B cell (primary cell): Measurements from ENCODE around the gene ITPR3. TPM values are rescaled to one million over a fixed set of nuclear protein-coding genes. Genes with fewer than 3 reads are reported as not detected.

Experiments used
- ATAC-seq: fragments of 200-7000 bp; cut with Tn5 transposase; one replicate; pipeline ENCODE4 v1.10.0; 2021; ENCODE audit warnings: low read depth, mild to moderate bottlenecking, moderate number of reproducible peaks, moderate library complexity
- CTCF ChIA-PET: fragments of 350-600 bp; sonication (Branson Sonifier 250); formaldehyde crosslinking; loops from one replicate; lab custom pipeline; 2021; ENCODE audit warnings: antibody characterized with exemption, inconsistent platforms; lab: Charles Lee
- POLR2A ChIA-PET: fragments of 350-600 bp; sonication (Branson Sonifier 250); formaldehyde crosslinking; loops from one replicate; lab custom pipeline; 2021; ENCODE audit warnings: antibody characterized with exemption; lab: Charles Lee
- DNase-seq: peaks from one replicate; pipeline ENCODE4 v3.0.0; 2013
- H2AFZ ChIP-seq: 2 replicates; pipeline ENCODE4 v1.6.1; 2012; ENCODE audit warnings: mild to moderate bottlenecking, low read depth, low read length; ENCODE audit not compliant: insufficient read depth, poor library complexity, severe bottlenecking
- H3K27ac ChIP-seq, 2 donors: 1 replicate in 1 of 2; 2 replicates in 1 of 2; pipeline ENCODE4 v1.5.1; 2012 to 2013; ENCODE audit warnings: low read length in 2 of 2, mild to moderate bottlenecking in 2 of 2, moderate library complexity in 1 of 2
- H3K27me3 ChIP-seq, 4 experiments: fragments of 200-600 bp in 1 of 4; sonication (generic) in 1 of 4; replicated peaks in 1 of 4; 1 replicate in 2 of 4; 2 replicates in 2 of 4; pipeline versions ENCODE4 v1.6.1 to v1.7.0; 2013 to 2016; ENCODE audit warnings: low read length in 3 of 4, mild to moderate bottlenecking in 2 of 4, mixed read lengths in 1 of 4, moderate library complexity in 1 of 4; ENCODE audit not compliant: insufficient read depth in 4 of 4, control insufficient read depth in 3 of 4; ENCODE audit errors: control extremely low read depth in 1 of 4
- H3K36me3 ChIP-seq, 2 experiments: replicated peaks in 1 of 2; 1 replicate in 1 of 2; 2 replicates in 1 of 2; pipeline versions ENCODE4 v1.6.1 to v1.7.1; 2013; ENCODE audit warnings: low read length in 1 of 2; ENCODE audit not compliant: insufficient read depth in 2 of 2, control insufficient read depth in 1 of 2; ENCODE audit errors: control extremely low read depth in 1 of 2, extremely low read depth in 1 of 2
- H3K4me1 ChIP-seq, 2 donors: fragments of 200-600 bp in 1 of 2; sonication (generic) in 1 of 2; 1 replicate in 1 of 2; 2 replicates in 1 of 2; pipeline versions ENCODE4 v1.5.1 to v1.6.1; 2013 to 2017; ENCODE audit warnings: low read length in 2 of 2; ENCODE audit not compliant: control insufficient read depth in 2 of 2, insufficient read depth in 2 of 2
- H3K4me2 ChIP-seq: replicated peaks from 2 replicates; pipeline ENCODE3; 2012; ENCODE audit warnings: mild to moderate bottlenecking, low read depth, low read length; ENCODE audit not compliant: poor library complexity, severe bottlenecking
- H3K4me3 ChIP-seq, 5 experiments: fragments of 200-600 bp in 1 of 5; sonication (generic) in 1 of 5; 1 replicate in 3 of 5; 2 replicates in 2 of 5; pipeline versions ENCODE4 v1.5.1 to v1.7.0; 2011 to 2016; ENCODE audit warnings: low read length in 4 of 5, mild to moderate bottlenecking in 4 of 5, low read depth in 2 of 5, control low read depth in 1 of 5, moderate library complexity in 1 of 5; ENCODE audit not compliant: insufficient read depth in 1 of 5; ENCODE audit errors: control extremely low read depth in 1 of 5, extremely low read depth in 1 of 5
- H3K79me2 ChIP-seq: fragments of 200-600 bp; sonication (generic); one replicate; pipeline ENCODE4 v1.6.0; 2016; ENCODE audit warnings: low read length; ENCODE audit not compliant: control insufficient read depth, insufficient read depth
- H3K9ac ChIP-seq: fragments of 200-600 bp; sonication (generic); 2 replicates; pipeline ENCODE4 v1.6.1; 2017; ENCODE audit warnings: mild to moderate bottlenecking, low read length, moderate library complexity
- H3K9me3 ChIP-seq, 3 donors: one replicate each; pipeline versions ENCODE4 v1.6.1 to v1.7.1; 2013; ENCODE audit warnings: low read length in 2 of 3; ENCODE audit not compliant: control insufficient read depth in 2 of 3, insufficient read depth in 1 of 3; ENCODE audit errors: control extremely low read depth in 1 of 3
- H4K20me1 ChIP-seq: 2 replicates; pipeline ENCODE4 v1.6.0; 2012; ENCODE audit warnings: mild to moderate bottlenecking, low read length; ENCODE audit not compliant: insufficient read depth, control insufficient read depth, poor library complexity, severe bottlenecking
- H3K27ac Mint-ChIP-seq: one replicate; pipeline ENCODE4 v1.8.0; 2021; ENCODE audit warnings: mixed read lengths
- H3K27me3 Mint-ChIP-seq: one replicate; pipeline ENCODE4 v1.8.0; 2021; ENCODE audit warnings: mixed read lengths
- H3K4me1 Mint-ChIP-seq: one replicate; pipeline ENCODE4 v1.8.0; 2021; ENCODE audit warnings: mixed read lengths
- H3K4me3 Mint-ChIP-seq: one replicate; pipeline ENCODE4 v1.8.0; 2021; ENCODE audit warnings: mixed read lengths
- H3K9me3 Mint-ChIP-seq: one replicate; pipeline ENCODE4 v1.8.0; 2022; ENCODE audit warnings: mixed read lengths; ENCODE audit not compliant: insufficient read depth
- EZH2 ChIP-seq: IDR thresholded peaks from 2 replicates; pipeline ENCODE4 v1.6.1; 2012; ENCODE audit warnings: borderline replicate concordance, low read depth, mild to moderate bottlenecking, moderate library complexity, low read length; ENCODE audit not compliant: insufficient read depth, poor library complexity, severe bottlenecking
- WGBS: methylation state at CpG from one replicate; pipeline ENCODE4 v1.1.5; 2013; ENCODE audit warnings: missing lambda C conversion rate; ENCODE audit not compliant: insufficient coverage; 5-methylcytosine and 5-hydroxymethylcytosine counted together
- intact Hi-C: fragments of 100-400 bp; cut with micrococcal nuclease; formaldehyde crosslinking; loops from one replicate; pipeline ENCODE4 v1.10.0; 2022
- polyA plus RNA-seq: library from polyadenylated mRNA; depleted of rRNA; stranded (reverse); fragments of >200 nt; gene quantifications from 2 replicates; pipeline ENCODE4 v1.2.3, GENCODE V29; 2012
- total RNA-seq, 2 donors: library from RNA; stranded (reverse); fragments of 120-200 nt in 1 of 2; gene quantifications; 1 replicate in 1 of 2; 2 replicates in 1 of 2; pipeline versions ENCODE4 v1.2.3 to v1.2.4, GENCODE V29; 2013 to 2022
- TF ChIP-seq, protein P1 (sequence below): fragments of 200-600 bp; IDR thresholded peaks from one replicate; pipeline ENCODE4 v1.8.0; 2022; ENCODE audit warnings: antibody characterized with exemption, mild to moderate bottlenecking

ITPR3 gene
- total and polyA plus RNA-seq, 2 donors (not counting 1 experiment from before 2014, with no cell fraction given) = 61.9 to 67.6 TPM

DNA sequence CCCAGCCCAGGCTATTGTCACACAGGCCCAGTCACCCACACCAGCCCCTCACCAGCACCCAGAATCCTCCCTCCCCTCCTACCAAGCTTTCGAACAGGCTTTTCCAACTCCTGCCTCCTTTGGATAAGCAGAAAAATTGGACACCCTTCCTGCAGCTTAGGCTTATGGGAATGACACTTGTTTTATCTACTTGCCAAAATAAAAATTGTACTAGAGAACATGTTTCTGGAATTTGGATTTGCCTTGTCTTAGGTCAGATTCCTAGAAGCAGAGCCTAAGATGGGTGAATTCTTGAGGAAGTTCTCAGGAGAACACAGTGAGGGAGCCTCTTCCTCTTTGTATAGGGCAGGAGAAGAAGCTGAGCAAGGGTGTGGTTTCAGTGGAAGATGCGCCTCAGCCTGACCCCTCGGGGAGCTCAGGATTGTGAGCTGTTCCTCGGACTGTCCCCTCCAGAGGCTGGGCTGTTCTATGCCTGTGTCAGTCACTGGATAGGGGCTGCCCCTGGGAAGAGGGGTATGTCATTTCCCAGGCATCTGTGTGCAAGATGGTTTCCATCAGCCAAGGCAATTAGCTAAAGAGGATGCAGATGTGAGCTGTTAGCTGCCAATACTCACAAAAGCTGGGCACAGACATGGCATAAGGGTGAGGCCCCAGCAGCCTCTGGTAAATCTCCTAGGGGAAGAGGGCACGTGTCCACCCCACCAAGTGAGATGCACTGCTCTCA, 33.9 kb downstream of the ITPR3 start:
- no peak overlapping the region for H3K27ac Mint-ChIP-seq
- no peaks in the 10 kb centered on the region for H3K9me3 Mint-ChIP-seq
- peaks cover 5% of the 10 kb centered on the region for H3K4me1 Mint-ChIP-seq
- intact Hi-C loops = no loop called here
- H4K20me1 ChIP-seq = peaks cover 54% of the 10 kb centered on the region
- TF ChIP-seq EZH2 = no peak
- TF ChIP-seq, protein P1, sequence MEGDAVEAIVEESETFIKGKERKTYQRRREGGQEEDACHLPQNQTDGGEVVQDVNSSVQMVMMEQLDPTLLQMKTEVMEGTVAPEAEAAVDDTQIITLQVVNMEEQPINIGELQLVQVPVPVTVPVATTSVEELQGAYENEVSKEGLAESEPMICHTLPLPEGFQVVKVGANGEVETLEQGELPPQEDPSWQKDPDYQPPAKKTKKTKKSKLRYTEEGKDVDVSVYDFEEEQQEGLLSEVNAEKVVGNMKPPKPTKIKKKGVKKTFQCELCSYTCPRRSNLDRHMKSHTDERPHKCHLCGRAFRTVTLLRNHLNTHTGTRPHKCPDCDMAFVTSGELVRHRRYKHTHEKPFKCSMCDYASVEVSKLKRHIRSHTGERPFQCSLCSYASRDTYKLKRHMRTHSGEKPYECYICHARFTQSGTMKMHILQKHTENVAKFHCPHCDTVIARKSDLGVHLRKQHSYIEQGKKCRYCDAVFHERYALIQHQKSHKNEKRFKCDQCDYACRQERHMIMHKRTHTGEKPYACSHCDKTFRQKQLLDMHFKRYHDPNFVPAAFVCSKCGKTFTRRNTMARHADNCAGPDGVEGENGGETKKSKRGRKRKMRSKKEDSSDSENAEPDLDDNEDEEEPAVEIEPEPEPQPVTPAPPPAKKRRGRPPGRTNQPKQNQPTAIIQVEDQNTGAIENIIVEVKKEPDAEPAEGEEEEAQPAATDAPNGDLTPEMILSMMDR = no peak
- H2AFZ ChIP-seq = no peak overlapping the region
- H3K27me3 Mint-ChIP-seq = no peaks in the 10 kb centered on the region
- H3K4me1 ChIP-seq = no peaks in the 10 kb centered on the region
- no peak for DNase-seq
- no peak overlapping the region for H3K9ac ChIP-seq
- H3K79me2 ChIP-seq = peaks cover 40% of the 10 kb centered on the region
- no peak overlapping the region for H3K27ac ChIP-seq
- ATAC-seq = no peak
- H3K36me3 ChIP-seq = peaks cover 0 to 54% of the 10 kb centered on the region in 2 experiments
- H3K9me3 ChIP-seq = no peaks in the 10 kb centered on the region
- H3K4me2 ChIP-seq = no peak overlapping the region
- no peaks in the 10 kb centered on the region for H3K27me3 ChIP-seq
- H3K4me3 ChIP-seq = no peak overlapping the region
- WGBS = 93% methylated on average over 3 of the region's 5 CpGs
- H3K4me3 Mint-ChIP-seq = no peak overlapping the region
- POLR2A ChIA-PET = no interaction called here
- CTCF ChIA-PET = interaction anchor here (0.7 to 1.2 kb wide), 4 partner anchors 46 to 69 kb away, joined by 3 to 5 read pairs (median 4); no protein-coding TSS in a partner anchor

DNA sequence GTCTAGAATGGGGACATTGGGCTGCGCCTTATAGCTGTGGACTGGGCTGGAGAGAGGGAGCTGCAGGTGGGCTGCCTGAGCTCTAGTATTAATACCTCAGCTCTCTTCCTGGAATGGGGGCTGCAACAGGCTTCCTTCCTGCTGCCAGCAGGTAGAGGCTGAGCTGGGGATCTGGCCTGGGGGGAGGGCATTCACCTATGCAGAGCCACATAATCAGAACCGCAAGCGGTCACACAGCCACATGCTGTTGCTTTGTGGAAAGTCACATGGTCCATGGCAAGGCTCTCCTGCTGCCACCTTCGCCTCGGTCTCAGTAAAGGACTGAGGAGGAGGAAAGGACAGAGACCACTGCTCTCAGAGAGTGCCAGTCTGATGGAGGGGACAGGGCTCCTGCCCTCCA, 35.7 kb downstream of the ITPR3 start:
- no peak overlapping the region for H3K4me2 ChIP-seq
- no peak overlapping the region for H3K4me3 Mint-ChIP-seq
- WGBS = 90% methylated on average over 4 of the region's 5 CpGs
- no peak overlapping the region for H2AFZ ChIP-seq
- H3K4me1 Mint-ChIP-seq = peaks cover 5% of the 10 kb centered on the region
- no peak overlapping the region for H3K27ac Mint-ChIP-seq
- H3K27ac ChIP-seq = no peak overlapping the region
- H3K79me2 ChIP-seq = peaks cover 25% of the 10 kb centered on the region
- H4K20me1 ChIP-seq = peaks cover 43% of the 10 kb centered on the region
- TF ChIP-seq, protein P1 = no peak
- no peak for TF ChIP-seq EZH2
- peaks cover 0 to 59% of the 10 kb centered on the region in 2 experiments for H3K36me3 ChIP-seq
- intact Hi-C loops = no loop called here
- ChIA-PET CTCF (no interaction called here), POLR2A (no interaction called here)
- no peaks in the 10 kb centered on the region for H3K27me3 Mint-ChIP-seq
- H3K27me3 ChIP-seq = no peaks in the 10 kb centered on the region
- DNase-seq (no peak), ATAC-seq (no peak)
- H3K9me3 ChIP-seq = no peaks in the 10 kb centered on the region
- no peaks in the 10 kb centered on the region for H3K4me1 ChIP-seq
- H3K4me3 ChIP-seq = no peak overlapping the region
- H3K9ac ChIP-seq = no peak overlapping the region
- no peaks in the 10 kb centered on the region for H3K9me3 Mint-ChIP-seq
